H1 (cell line): ENCODE results near the gene FOXO1. TPM values are rescaled to one million over a fixed set of nuclear protein-coding genes. Genes with fewer than 3 reads are reported as not detected.

Experiments used
- CTCF ChIA-PET: fragments of 300-600 bp; sonication (Branson Sonifier 250); formaldehyde crosslinking; loops from one replicate; lab custom pipeline; 2021; ENCODE audit not compliant: partially characterized antibody; lab: Charles Lee
- POLR2A ChIA-PET: fragments of 300-600 bp; sonication (Branson Sonifier 250); formaldehyde crosslinking; loops from one replicate; lab custom pipeline; 2021; ENCODE audit warnings: inconsistent platforms; ENCODE audit not compliant: partially characterized antibody; lab: Charles Lee
- DNase-seq, 2 experiments: peaks; one replicate each; pipeline versions ENCODE4 v3.0.0 to v3.0.0-alpha.2; 2010 to 2022; ENCODE audit warnings: low spot score in 2 of 2, low read depth in 1 of 2, mixed read lengths in 1 of 2
- FAIRE-seq: peaks from 2 replicates; lab custom pipeline; 2011; peaks lifted over from hg19 to GRCh38; lab: Jason Lieb, UNC
- H2AFZ ChIP-seq: 2 replicates; pipeline ENCODE4 v1.8.1; 2012; ENCODE audit warnings: low read length, inconsistent platforms
- H2AK5ac ChIP-seq: 2 replicates; pipeline ENCODE4 v1.6.1; 2013; ENCODE audit warnings: low read depth, low read length
- H2BK120ac ChIP-seq: replicated peaks from 2 replicates; pipeline ENCODE3; 2013; ENCODE audit warnings: low read depth, low read length, inconsistent platforms
- H2BK12ac ChIP-seq: 2 replicates; pipeline ENCODE4 v1.6.1; 2013; ENCODE audit warnings: low read depth, low read length
- H2BK15ac ChIP-seq: 2 replicates; pipeline ENCODE4 v1.6.1; 2013; ENCODE audit warnings: low read length
- H2BK20ac ChIP-seq: 2 replicates; pipeline ENCODE4 v1.6.1; 2013; ENCODE audit warnings: low read length
- H2BK5ac ChIP-seq: 2 replicates; pipeline ENCODE4 v1.6.1; 2013; ENCODE audit warnings: low read depth, low read length
- H3K14ac ChIP-seq: 2 replicates; pipeline ENCODE4 v1.6.1; 2013; ENCODE audit warnings: inconsistent platforms; ENCODE audit not compliant: insufficient read length
- H3K18ac ChIP-seq: 2 replicates; pipeline ENCODE4 v1.6.1; 2013; ENCODE audit warnings: low read length; ENCODE audit errors: extremely low read depth
- H3K23ac ChIP-seq: 2 replicates; pipeline ENCODE4 v1.6.1; 2013; ENCODE audit warnings: inconsistent platforms; ENCODE audit not compliant: insufficient read length
- H3K23me2 ChIP-seq: 2 replicates; pipeline ENCODE4 v1.6.1; 2013; ENCODE audit warnings: low read depth, low read length
- H3K27ac ChIP-seq: 2 replicates; pipeline ENCODE4 v1.6.1; 2011; ENCODE audit warnings: low read depth, low read length, inconsistent platforms
- H3K27me3 ChIP-seq, 4 experiments: replicated peaks in 1 of 4; 1 replicate in 1 of 4; 2 replicates in 3 of 4; pipeline versions ENCODE4 v1.6.1 to v1.8.1; 2011 to 2013; ENCODE audit warnings: low read length in 3 of 4, mild to moderate bottlenecking in 3 of 4, inconsistent platforms in 2 of 4, mixed read lengths in 2 of 4, moderate library complexity in 1 of 4; ENCODE audit not compliant: control insufficient read depth in 3 of 4, insufficient read depth in 3 of 4; ENCODE audit errors: extremely low read depth in 1 of 4
- H3K36me3 ChIP-seq, 4 experiments: 2 replicates each; pipeline versions ENCODE4 v1.6.1 to v1.8.1; 2011 to 2013; ENCODE audit warnings: mild to moderate bottlenecking in 4 of 4, low read length in 3 of 4, moderate library complexity in 2 of 4, control low read depth in 1 of 4, inconsistent platforms in 1 of 4; ENCODE audit not compliant: insufficient read depth in 4 of 4, control insufficient read depth in 2 of 4
- H3K4ac ChIP-seq: replicated peaks from 2 replicates; pipeline ENCODE3; 2013; ENCODE audit warnings: low read length, low read depth, mixed read lengths, inconsistent platforms; ENCODE audit not compliant: insufficient read length
- H3K4me1 ChIP-seq, 4 experiments: replicated peaks in 1 of 4; 1 replicate in 1 of 4; 2 replicates in 3 of 4; pipeline versions ENCODE4 v1.6.1 to v1.8.1; 2011 to 2013; ENCODE audit warnings: low read length in 3 of 4, inconsistent platforms in 2 of 4, mixed read lengths in 1 of 4; ENCODE audit not compliant: insufficient read depth in 4 of 4, control insufficient read depth in 3 of 4
- H3K4me2 ChIP-seq, 2 experiments: 2 replicates each; pipeline versions ENCODE4 v1.6.1 to v1.8.1; 2011 to 2013; ENCODE audit warnings: low read depth in 2 of 2, low read length in 2 of 2, control low read depth in 1 of 2, inconsistent platforms in 1 of 2, mild to moderate bottlenecking in 1 of 2; ENCODE audit not compliant: insufficient read depth in 1 of 2
- H3K4me3 ChIP-seq, 4 experiments: fragments of 200-600, 300-600 bp in 1 of 4; sonication (generic), shearing (Covaris generic), sonication (Bioruptor Twin) in 1 of 4; 2 replicates each; pipeline versions ENCODE4 v1.5.1 to v1.8.1; 2011 to 2016; ENCODE audit warnings: low read length in 4 of 4, low read depth in 3 of 4, control low read depth in 2 of 4, inconsistent platforms in 2 of 4, mild to moderate bottlenecking in 2 of 4, mixed read lengths in 1 of 4, moderate library complexity in 1 of 4; ENCODE audit not compliant: insufficient read depth in 2 of 4; ENCODE audit errors: extremely low read depth in 1 of 4
- H3K56ac ChIP-seq: replicated peaks from 2 replicates; pipeline ENCODE3; 2013; ENCODE audit warnings: low read depth, mild to moderate bottlenecking, mixed read lengths, low read length, inconsistent platforms; ENCODE audit not compliant: insufficient read length
- H3K79me1 ChIP-seq: 2 replicates; pipeline ENCODE4 v1.6.1; 2013; ENCODE audit warnings: low read depth, low read length, control low read depth
- H3K79me2 ChIP-seq, 2 experiments: 2 replicates each; pipeline versions ENCODE4 v1.6.1 to v1.8.1; 2012 to 2013; ENCODE audit warnings: low read length in 2 of 2, mild to moderate bottlenecking in 2 of 2, inconsistent platforms in 1 of 2; ENCODE audit not compliant: insufficient read depth in 2 of 2, control insufficient read depth in 1 of 2
- H3K9ac ChIP-seq, 4 experiments: replicated peaks in 1 of 4; 1 replicate in 1 of 4; 2 replicates in 3 of 4; pipeline versions ENCODE4 v1.6.1 to v1.8.1; 2011 to 2013; ENCODE audit warnings: low read depth in 3 of 4, low read length in 3 of 4, control low read depth in 2 of 4, mild to moderate bottlenecking in 2 of 4, moderate library complexity in 2 of 4, inconsistent platforms in 1 of 4; ENCODE audit errors: extremely low read depth in 1 of 4
- H3K9me3 ChIP-seq, 2 experiments: 2 replicates each; pipeline versions ENCODE4 v1.6.1 to v1.8.1; 2012 to 2013; ENCODE audit warnings: mild to moderate bottlenecking in 2 of 2, moderate library complexity in 2 of 2, control low read depth in 1 of 2, inconsistent platforms in 1 of 2, low read depth in 1 of 2, low read length in 1 of 2, mixed read lengths in 1 of 2; ENCODE audit not compliant: insufficient read depth in 2 of 2
- H4K20me1 ChIP-seq, 2 experiments: replicated peaks in 1 of 2; 2 replicates each; pipeline versions ENCODE3 to v1.8.1; 2011 to 2013; ENCODE audit warnings: inconsistent platforms in 2 of 2, low read length in 2 of 2, mild to moderate bottlenecking in 1 of 2; ENCODE audit not compliant: insufficient read depth in 2 of 2, control insufficient read depth in 1 of 2
- H4K5ac ChIP-seq: 2 replicates; pipeline ENCODE4 v1.6.1; 2013; ENCODE audit warnings: low read length, low read depth, mixed read lengths, inconsistent platforms; ENCODE audit not compliant: insufficient read length
- H4K8ac ChIP-seq: 2 replicates; pipeline ENCODE4 v1.8.0; 2013; ENCODE audit warnings: mild to moderate bottlenecking, moderate library complexity, low read length, inconsistent platforms; ENCODE audit not compliant: insufficient read depth; ENCODE audit errors: extremely low read depth
- H4K91ac ChIP-seq: replicated peaks from 2 replicates; pipeline ENCODE3; 2013; ENCODE audit warnings: low read length, mixed read lengths, inconsistent platforms; ENCODE audit not compliant: insufficient read length
- BRCA1 ChIP-seq: IDR thresholded peaks from 2 replicates; pipeline ENCODE4 v1.6.1; 2012; ENCODE audit warnings: low read depth, low read length, improper control_type of control experiment
- CHD1 ChIP-seq: IDR thresholded peaks from 2 replicates; pipeline ENCODE4 v1.6.1; 2012; ENCODE audit warnings: low read depth, low read length, improper control_type of control experiment
- HDAC6 ChIP-seq: IDR thresholded peaks from one replicate; pipeline ENCODE4 v1.7.1; 2012; ENCODE audit warnings: low read depth, mild to moderate bottlenecking, inconsistent platforms, low read length, moderate library complexity
- MAFK ChIP-seq: IDR thresholded peaks from 2 replicates; pipeline ENCODE4 v1.6.1; 2012; ENCODE audit warnings: low read depth, mild to moderate bottlenecking, improper control_type of control experiment, low read length
- SIRT6 ChIP-seq: IDR thresholded peaks from one replicate; pipeline ENCODE4 v1.7.1; 2012; ENCODE audit warnings: low read length, inconsistent platforms
- SP4 ChIP-seq: IDR thresholded peaks from 2 replicates; pipeline ENCODE4 v1.6.1; 2012; ENCODE audit warnings: low read length, inconsistent platforms
- TAF1 ChIP-seq: IDR thresholded peaks from 2 replicates; pipeline ENCODE4 v1.6.1; 2011; ENCODE audit warnings: mild to moderate bottlenecking, low read depth, low read length
- TAF7 ChIP-seq: optimal IDR thresholded peaks from 2 replicates; pipeline ENCODE3; 2011; ENCODE audit warnings: low read depth, mild to moderate bottlenecking, inconsistent platforms, low read length, moderate library complexity, borderline replicate concordance
- TBP ChIP-seq: IDR thresholded peaks from 2 replicates; pipeline ENCODE4 v1.6.1; 2011; ENCODE audit warnings: low read depth, low read length, improper control_type of control experiment
- WGBS, 2 experiments: shearing (Covaris generic) in 1 of 2; methylation state at CpG; one replicate each; pipeline versions ENCODE4 v1.1.6 to v1.1.7; 2013 to 2015; ENCODE audit warnings: low lambda C conversion rate in 2 of 2, mixed read lengths in 2 of 2, inconsistent platforms in 1 of 2, low coverage in 1 of 2, missing lambda C conversion rate in 1 of 2; ENCODE audit not compliant: insufficient replicate concordance in 2 of 2, insufficient coverage in 1 of 2, insufficient read length in 1 of 2; ENCODE audit errors: extremely low coverage in 1 of 2, missing lambda C conversion rate in 1 of 2; 5-methylcytosine and 5-hydroxymethylcytosine counted together
- polyA plus RNA-seq, 7 experiments: library from polyadenylated mRNA; depleted of rRNA in 3 of 7; stranded (reverse) in 5 of 7; unstranded in 2 of 7; fragments of >200 nt in 5 of 7; fragments of 200-250 nt in 2 of 7; gene quantifications; 1 replicate in 5 of 7; 2 replicates in 1 of 7; 4 replicates in 1 of 7; pipeline versions ENCODE4 v1.2.1 to v1.2.3, GENCODE V29; 2011 to 2013; ENCODE audit warnings: missing spikeins in 2 of 7, mixed read lengths in 2 of 7
- total RNA-seq: library from RNA; stranded (reverse); fragmentation: NEBNext Ultra II Directional; extraction: Animal tissue kit (Norgen Biotek cat#: 25700); gene quantifications from 2 replicates; pipeline ENCODE4 v1.2.1, GENCODE V29; 2021
- TF ChIP-seq, protein P1 (sequence below): IDR thresholded peaks from 2 replicates; pipeline ENCODE4 v1.6.1; 2011; ENCODE audit warnings: low read length, improper control_type of control experiment
- TF ChIP-seq, protein P2 (sequence below): IDR thresholded peaks from 2 replicates; pipeline ENCODE4 v1.6.1; 2012; ENCODE audit warnings: inconsistent platforms

Gene FOXO1
- total and polyA plus RNA-seq, 2 of the 8 experiments (the other 6 are each of a cell fraction or from before 2014, with no cell fraction given) = 35.3 to 56.9 TPM

DNA sequence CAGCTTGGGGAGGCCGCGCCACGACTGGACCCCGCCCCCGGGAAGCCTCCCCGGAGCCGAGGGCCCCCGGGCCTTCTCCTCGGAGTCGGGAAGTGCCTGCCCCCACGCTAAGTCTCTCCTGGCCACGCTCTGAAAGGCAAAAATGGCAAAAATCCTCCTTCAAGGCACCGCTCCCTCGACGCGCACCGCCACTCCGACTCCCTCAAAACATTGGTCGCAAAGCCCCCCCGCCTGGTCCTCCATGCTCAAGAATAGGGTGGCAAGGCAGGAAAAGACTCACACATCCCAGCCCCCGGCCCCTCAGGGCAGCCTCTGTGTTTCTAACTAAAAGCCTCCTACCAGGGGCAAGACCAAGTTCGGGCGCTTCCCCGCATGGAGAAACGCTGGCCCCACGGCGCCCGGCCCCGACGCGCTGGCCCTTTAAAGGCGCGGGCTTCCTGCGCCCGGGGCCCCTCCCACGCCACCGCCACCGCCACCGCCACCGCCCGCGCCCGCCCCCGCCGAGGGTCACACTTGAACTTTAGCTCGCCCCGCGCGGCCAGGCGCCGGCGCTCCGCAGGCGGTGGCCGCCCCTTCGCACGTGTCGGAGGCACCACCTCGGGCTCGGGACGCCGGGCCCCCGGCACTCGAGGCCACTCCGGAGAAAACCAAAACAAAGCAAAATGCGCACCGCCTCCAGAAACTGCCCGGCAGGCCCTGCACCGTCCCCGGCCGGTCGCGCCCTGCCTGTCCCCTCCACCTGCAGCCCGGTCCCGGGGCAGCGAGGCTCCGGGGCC is 1.9 kb downstream of the FOXO1 start:
- H2BK12ac ChIP-seq = 0 out of 2 replicates have a peak overlapping the region, but pooled peaks have one; percentile 7
- FAIRE-seq (no peak), DNase-seq (peak in 1 of 2 experiments; percentile 59)
- no peak overlapping the region for H2AFZ ChIP-seq
- H2BK20ac ChIP-seq = no peak overlapping the region
- H2BK120ac ChIP-seq = no peak overlapping the region
- H3K27me3 ChIP-seq = no peaks in the 10 kb centered on the region; a peak in 1 of 7 replicates
- H3K9ac ChIP-seq = peak overlapping the region; percentile 60 to 63 (median 62); a peak in 4 of 7 replicates
- ChIA-PET CTCF (interaction anchor here (0.6 to 2.3 kb wide), 4 partner anchors 16 to 474 kb away, joined by 3 to 8 read pairs (median 3); no protein-coding TSS in a partner anchor), POLR2A (interaction anchor here (0.6 to 1.8 kb wide), 12 partner anchors 9 to 126 kb away, joined by 3 to 6 read pairs (median 4); no protein-coding TSS in a partner anchor)
- H3K23me2 ChIP-seq = peaks cover 10% of the 10 kb centered on the region
- no peak overlapping the region for H2BK15ac ChIP-seq
- H3K36me3 ChIP-seq = no peaks in the 10 kb centered on the region
- peaks cover 6 to 11% of the 10 kb centered on the region in 2 experiments for H4K20me1 ChIP-seq
- H2BK5ac ChIP-seq = no peak overlapping the region
- no peak overlapping the region for H4K5ac ChIP-seq
- H3K14ac ChIP-seq = no peak overlapping the region
- WGBS, 2 experiments = 1% methylated on average over 37 of the region's 77 CpGs; no CpG with 5 or more reads in 1 of the 2 experiments
- H4K8ac ChIP-seq = 0 out of 2 replicates have a peak overlapping the region, but pooled peaks have one; percentile 53
- peaks cover 7 to 19% (median 14%) of the 10 kb centered on the region in 4 experiments; a peak in 6 of 7 replicates for H3K4me1 ChIP-seq
- no peak overlapping the region for H3K27ac ChIP-seq
- H3K9me3 ChIP-seq = no peaks in the 10 kb centered on the region
- H4K91ac ChIP-seq = no peak overlapping the region
- H3K56ac ChIP-seq = peak overlapping the region; percentile 39
- H3K23ac ChIP-seq = no peak overlapping the region
- H2AK5ac ChIP-seq = no peak overlapping the region
- no peak overlapping the region for H3K4ac ChIP-seq
- H3K4me3 ChIP-seq = peak overlapping the region; percentile 84 to 98 (median 88)
- no peaks in the 10 kb centered on the region; the same call in 1 of the 2 replicates for H3K79me1 ChIP-seq
- peak overlapping the region; percentile 90 to 94 for H3K4me2 ChIP-seq
- H3K79me2 ChIP-seq = peaks cover 26 to 74% of the 10 kb centered on the region in 2 experiments
- H3K18ac ChIP-seq = peak overlapping the region; percentile 21
- TF ChIP-seq BRCA1 (no peak), HDAC6 (no peak), TBP (no peak), TAF1 (no peak), TAF7 (no peak), SP4 (no peak), CHD1 (no peak), SIRT6 (no peak), MAFK (no peak)
- TF ChIP-seq, protein P1, sequence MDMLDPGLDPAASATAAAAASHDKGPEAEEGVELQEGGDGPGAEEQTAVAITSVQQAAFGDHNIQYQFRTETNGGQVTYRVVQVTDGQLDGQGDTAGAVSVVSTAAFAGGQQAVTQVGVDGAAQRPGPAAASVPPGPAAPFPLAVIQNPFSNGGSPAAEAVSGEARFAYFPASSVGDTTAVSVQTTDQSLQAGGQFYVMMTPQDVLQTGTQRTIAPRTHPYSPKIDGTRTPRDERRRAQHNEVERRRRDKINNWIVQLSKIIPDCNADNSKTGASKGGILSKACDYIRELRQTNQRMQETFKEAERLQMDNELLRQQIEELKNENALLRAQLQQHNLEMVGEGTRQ = no peak
- TF ChIP-seq, protein P2, sequence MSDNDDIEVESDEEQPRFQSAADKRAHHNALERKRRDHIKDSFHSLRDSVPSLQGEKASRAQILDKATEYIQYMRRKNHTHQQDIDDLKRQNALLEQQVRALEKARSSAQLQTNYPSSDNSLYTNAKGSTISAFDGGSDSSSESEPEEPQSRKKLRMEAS = peak; percentile 52
